ENCODE measurements around the gene SLC24A3.

SLC24A3 gene

DNA sequence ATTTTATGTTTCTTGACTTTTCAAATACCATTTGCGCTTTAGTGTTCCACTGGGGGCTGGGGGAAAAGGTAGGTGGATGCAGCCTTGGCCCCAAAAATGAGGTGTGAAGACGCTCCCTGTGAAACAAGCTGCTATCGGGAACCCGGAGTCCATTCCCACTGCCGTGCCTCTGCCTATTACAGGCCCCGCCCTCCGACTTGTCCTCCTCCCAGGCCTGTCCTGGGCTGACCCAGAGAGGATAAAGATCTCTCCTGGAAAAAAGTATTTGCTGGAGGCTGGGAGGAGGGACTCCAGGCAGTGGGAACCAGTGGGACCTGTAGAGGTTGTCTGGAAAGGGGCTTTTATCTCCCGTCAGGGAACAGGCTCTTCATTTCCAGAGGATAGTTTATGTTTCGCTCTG, 215.0 kb downstream of the SLC24A3 start:
- DNase-seq (ENCODE audit: low spot score) = no peak

DNA sequence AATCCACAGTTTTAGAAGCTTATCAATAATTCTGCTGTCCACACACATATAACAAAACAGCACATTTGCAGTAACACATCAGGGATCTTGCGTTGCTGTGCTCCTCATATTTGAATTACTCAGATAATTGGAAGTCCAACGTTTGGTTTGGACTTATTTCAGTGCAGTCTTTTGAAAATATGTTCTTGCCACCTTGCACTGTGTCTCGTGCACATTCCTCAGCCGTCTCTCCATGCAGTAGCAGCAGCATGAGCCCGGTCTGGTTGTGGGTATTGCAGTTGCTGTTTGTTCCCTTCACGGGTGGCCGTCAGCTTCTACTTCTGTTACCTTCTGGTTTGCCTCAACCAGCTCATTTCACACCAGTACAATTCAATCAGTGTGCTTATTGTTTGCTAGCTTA, 215.5 kb downstream of the SLC24A3 start:
- no peak for DNase-seq (ENCODE audit: low spot score)

DNA sequence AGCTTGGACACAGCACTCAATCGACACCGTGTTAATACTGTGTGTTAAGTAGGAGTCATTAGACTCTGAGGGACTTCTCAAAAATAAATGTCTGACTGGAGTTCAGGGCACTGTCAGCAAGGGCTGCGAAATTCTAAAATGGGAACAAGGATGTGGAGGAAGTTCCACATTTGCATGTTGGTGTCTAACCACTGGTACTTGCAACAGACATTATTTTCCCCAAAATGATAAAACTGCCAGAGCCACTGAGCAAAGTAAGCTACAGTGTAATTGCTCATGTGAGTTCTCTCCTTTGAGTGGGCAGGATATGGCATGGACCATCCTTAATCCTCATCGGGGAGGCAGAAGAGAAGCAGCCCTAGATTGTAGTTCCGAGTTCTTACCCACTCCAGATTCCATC, 215.9 kb downstream of the SLC24A3 start:
- DNase-seq (ENCODE audit: low spot score) = no peak

DNA sequence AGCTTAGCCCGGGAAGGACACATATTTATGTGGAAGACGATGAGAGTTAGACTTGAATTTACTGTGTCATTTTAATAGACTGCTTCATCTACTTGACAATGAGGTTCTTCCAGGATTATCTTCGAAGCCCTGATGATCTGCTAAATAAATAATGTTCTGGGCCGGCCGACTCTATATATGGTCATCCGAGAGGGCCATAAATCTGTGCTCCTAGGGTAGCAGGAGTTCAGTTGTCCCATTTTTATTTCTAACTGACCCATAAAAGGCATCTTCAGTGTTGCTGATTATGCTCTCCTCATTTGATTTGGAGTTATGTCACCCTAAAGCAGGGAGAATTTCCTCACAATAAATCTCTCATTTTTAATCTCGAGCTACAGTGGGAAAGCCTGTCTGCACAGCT, 217.1 kb downstream of the SLC24A3 start:
- no peak for DNase-seq (ENCODE audit: low spot score)

DNA sequence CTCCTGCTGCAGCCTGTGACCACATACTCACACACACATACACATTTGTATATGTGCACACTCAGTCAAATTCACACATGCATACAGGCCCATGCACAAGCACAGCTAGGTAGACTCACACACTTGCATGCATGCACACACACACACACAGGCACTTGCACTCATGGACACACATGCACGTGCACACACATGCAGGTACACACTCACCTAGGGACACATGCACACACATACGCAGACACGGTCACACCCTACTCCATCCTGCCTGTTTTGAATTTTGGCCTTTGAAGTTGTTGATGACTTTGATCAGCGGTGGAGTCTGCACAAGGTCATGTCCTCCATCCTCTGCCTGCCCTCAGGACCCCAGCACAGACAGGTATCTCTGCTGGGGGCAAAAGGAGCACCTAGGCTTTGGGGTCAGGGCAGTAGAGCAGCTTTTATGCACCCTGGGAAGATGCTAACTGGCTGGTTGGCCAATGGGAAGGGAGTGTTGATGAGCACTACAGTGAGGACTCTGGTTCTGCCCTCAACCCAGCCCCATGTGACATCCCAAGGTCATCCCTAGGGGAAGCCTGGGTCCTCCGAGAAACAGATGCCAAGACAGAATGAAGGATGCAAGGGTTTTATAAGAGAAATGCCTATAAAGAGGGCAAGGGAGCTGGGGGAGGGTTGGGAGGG, 218.3 kb downstream of the SLC24A3 start:
- DNase-seq (ENCODE audit: low spot score) = no peak

DNA sequence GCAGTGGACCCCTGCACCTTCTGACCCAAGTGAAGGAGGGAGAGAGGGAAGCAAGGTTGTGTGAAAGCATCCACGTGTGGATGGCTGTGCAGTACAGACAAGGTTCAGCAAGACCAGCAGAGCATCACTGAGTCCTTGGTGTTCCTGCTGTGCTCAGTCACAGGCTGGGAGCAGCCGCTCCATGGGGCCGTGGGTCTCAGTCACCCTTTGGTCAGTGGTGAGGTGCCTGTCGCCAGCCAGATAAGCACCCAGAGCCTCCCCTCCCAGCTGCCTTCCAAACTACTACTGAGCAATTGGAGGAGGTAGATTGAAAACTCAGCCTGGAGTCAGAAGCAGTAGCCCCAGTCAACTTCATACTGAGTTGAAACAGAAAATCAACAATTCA, 218.9 kb downstream of the SLC24A3 start:
- no peak for DNase-seq (ENCODE audit: low spot score)

DNA sequence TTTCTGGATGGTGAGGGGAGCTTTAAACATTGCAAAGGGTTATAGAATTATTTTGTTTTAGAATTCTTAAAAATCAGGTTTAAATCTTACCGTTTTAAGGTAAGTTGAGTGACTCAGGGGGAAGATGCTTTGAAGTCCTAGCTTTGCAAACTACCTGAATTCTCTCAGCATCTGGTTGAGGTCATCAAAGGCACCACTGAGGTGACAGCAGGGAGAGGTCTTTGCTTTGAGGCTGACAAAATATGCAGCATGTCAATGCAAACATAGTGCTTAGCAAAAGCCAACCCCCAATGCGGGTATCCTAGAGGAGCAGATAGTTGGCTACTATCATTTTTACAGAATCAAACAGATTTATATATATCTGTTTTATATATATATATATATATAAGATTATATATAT, 219.5 kb downstream of the SLC24A3 start:
- DNase-seq (ENCODE audit: low spot score) = no peak

DNA sequence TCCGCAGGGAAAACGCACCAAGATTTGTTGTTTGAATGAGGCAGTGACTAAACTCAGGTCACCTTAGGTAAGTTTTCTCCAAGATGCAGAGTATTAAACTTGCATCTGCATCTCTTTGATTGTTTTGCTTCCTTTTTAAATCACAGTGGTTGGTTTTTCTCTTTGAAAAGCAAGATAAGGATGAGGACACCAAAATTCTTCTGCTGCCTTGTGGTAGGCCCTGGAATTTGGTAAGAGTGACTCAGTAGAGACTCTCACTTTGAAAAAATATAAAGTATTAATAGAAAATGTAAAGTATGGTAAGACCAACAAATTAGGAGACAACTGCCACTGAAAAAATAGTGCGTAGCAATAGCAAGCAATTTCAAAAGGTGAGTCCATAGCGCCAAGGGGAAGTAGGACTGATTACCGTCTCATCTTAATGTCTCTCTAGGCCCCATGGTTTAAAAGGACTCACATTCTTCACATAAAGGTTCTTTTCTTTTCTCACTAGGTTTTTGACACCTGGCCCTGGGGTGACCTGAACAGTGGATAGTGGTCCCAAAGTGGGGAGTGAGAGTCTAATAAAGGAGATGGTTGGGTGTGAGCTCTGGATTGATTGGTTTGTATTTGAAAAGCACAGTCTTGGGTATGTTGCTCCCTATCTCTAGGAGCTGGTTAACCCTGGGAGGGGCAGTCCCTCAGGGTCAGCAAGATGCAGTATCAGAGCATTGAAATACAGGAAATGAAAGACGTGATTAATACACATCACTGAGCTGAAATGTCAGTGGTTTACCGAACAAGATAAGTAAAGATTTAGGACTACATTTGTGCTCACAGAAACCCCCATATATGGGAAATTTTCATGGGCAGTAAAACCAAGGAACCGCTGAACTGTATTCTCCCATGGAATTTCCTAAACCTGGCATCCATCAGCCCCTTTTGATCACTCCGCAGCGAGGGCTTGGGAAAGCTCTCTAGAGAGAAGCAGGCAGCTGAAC, 221.2 kb downstream of the SLC24A3 start:
- peak; percentile 41 for DNase-seq (ENCODE audit: low spot score)

DNA sequence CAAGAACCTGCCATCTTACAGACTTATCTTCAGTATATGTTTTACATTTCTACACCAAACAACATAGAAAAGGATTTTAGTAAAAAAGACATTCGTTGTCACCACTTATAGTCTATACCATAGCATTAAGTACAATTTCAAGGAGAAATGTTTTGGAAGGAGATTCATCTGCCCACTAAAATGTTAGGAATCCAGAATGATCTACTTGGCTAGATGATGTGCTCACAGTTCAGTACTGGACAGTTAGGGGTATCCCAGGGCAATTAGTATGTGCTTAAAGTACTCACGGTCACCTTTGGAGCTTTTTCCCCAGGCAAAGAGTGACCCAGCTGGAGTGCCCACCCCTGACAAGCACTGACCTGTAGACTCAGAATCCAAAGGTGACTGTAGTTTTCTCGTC, 222.9 kb downstream of the SLC24A3 start:
- DNase-seq (ENCODE audit: low spot score) = no peak

DNA sequence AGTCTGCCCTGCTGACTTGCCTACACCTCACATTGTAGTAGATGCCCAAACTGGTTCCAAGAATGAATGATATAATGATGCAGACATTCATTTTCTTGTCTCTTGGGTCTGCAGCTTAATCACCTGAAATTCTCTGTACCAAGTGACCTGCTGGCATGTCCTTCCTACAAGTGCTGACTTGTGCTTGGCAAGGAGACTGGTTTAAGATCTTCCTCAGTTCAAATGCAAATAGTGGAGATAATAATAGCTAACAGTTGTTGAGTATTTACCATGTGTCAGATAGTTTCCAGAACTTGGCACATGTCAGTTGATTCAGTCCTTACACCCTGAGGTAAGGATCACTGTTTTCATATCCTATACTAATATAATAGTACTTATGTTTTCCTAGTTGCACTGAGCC, 223.4 kb downstream of the SLC24A3 start:
- no peak for DNase-seq (ENCODE audit: low spot score)

DNA sequence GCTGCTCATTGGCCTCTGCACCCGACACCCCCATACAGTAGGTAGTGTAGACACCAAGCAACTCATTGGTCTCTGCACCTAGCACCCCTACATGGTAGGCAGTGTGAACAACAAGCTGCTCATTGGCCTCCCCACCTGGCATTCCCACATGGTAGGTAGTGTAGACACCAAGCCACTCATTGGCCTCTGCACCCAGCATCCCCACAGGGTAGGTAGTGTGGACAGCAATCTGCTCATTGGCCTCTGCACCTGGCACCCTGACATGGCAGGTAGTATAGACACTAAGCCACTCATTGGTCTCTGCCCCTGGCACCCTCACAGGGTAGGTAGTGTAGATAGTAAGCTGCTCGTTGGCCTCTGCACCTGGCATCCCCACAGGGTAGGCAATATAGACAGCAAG, 226.0 kb downstream of the SLC24A3 start:
- DNase-seq (ENCODE audit: low spot score) = no peak

DNA sequence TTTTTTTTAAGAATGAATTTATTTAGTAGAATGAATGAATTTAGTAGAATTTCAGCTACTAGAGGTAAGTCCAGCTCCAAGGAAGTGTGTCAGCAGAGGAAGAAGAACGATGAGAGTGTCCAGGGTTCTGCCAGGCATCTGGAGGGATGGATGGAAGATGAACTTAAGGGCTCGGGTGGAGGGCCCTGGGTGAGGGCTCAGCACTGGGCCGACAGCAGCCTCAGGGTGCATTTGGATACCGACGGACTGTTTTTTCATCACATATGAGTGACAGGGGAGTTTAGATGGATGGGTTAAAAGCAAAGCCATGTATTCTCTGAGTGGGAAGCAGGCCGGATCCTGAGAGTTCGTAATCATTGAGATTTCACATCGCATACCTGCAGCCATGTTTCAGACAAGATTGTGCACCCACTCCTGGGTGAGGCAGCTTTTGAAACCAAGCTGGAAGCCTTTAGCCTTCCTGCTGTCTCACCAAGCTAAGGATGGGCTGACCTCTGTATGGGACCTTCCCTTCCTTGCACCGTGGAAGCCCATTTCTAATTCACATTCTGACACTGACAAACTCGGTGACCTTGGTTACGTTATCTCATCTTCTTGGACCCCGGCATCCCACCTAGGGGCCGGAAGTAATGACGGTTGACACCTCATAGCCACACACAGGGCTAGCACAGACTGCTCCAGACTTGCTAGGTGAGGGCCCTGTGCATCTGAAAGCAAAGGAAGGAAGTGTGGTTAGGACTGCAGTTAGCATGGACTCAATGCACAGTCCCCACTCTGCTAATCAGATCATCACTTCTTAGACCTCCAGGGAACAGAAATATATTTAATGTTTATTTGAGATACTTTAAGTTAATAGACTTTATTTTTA, 228.5 kb downstream of the SLC24A3 start:
- DNase-seq (ENCODE audit: low spot score) = no peak

DNA sequence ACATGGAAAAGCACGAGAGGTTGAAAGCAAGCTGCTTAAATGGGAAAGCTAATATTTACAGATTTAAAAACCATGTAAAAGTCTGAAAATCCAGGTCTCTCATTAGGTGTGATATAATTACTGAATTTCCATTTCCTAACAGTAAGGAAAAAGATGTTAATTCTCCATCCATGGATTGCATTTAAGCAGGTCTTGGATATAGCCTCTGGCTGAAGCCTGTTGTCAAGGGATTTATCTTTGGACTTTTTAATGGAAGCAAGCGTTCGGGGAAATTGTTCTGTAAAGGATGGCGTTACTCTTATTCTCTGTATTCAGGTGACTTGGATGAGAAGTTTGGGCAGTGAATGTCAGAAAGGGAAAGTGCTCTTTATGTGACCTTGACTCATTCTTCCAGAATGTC, 233.8 kb downstream of the SLC24A3 start:
- no peak for DNase-seq (ENCODE audit: low spot score)

DNA sequence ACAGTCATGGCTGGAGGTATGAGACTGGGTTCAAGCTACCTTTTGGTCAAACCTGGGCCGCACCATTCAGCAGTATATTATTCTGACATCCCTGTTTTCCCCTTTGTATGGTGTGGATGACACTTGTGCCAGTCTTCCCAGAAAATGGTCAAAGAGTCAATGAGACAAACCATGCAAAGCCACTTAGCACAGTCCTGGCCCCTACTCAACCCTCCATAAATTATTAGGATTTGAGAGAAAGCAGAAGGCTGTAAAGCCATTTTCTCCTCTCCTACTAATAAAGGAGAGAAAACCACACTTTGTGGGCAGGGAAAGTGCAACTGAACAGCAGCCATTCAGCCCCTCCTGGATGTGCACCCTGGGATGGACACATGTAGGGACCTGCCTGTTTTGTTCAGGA, 236.2 kb downstream of the SLC24A3 start:
- no peak for DNase-seq (ENCODE audit: low spot score)

DNA sequence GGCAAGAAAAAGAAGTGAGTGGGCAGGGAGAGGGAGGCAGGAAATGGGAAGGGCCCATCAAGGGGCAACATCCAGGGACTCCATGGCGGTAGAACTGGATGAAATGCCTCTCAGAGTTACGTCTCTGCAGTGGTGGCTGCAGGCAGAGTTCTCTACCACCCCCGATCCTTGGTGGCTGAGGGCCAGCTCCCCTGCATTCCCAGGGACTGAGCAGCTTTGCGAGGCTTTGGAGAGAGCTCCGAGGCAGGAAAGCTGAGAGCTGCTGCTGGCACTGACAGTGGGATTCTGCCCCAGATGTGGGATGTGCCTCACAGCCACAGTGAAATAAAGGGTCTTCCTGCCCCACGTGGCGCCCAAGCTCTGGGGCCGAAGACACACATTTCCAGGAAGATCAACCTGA, 236.6 kb downstream of the SLC24A3 start:
- DNase-seq (ENCODE audit: low spot score) = no peak

DNA sequence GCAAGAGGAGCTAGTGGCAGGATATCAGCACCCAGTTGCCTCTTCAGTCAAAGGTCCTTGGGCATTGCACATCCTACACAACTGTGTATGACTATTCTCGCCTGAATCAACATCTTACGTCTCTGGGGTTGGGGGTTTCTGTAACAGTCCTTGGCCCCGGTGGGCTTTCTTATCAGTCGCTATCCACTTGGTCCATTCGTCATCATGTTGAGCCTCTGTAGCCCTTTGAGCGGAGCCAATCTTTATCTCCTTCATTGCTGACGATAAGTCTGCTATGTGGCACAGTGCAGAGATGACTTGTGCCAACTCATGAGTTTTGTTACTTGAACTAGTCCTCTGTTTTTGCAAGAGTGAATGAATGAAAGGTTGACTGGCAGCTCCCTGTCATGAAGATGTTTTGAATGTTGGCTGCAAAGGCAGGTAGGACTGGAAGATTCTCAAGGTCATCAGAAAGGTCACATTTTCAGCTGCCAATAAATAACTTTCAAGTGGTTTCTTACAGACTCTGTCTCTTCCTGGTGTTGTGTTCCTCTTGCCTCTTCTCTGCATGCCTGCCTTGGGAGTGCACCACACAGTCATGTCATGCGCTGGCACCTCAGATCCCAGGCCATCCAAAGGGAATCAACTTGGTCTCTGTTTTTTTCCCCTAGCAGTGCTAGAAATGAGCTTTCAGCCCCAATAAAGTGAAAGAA, 238.9 kb downstream of the SLC24A3 start:
- DNase-seq (ENCODE audit: low spot score) = no peak

DNA sequence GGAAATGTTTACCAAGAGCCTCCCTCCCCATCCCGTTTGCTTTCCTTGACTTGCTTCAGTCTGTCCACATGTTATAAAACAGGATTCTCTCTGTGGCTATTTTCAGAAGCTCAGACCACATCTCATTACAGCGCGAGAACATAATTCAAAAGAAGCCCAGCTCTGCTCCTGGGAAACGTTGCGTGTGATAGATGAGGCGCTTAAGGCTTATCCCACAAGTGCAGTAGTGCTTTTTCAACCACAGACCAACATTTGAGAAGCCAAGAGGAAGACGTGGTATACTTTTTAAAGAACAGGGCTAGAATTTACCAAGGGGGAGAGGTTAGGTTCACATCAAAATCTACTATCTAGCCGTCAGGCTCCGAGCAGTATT, 239.5 kb downstream of the SLC24A3 start:
- peak; percentile 26 for DNase-seq (ENCODE audit: low spot score)

DNA sequence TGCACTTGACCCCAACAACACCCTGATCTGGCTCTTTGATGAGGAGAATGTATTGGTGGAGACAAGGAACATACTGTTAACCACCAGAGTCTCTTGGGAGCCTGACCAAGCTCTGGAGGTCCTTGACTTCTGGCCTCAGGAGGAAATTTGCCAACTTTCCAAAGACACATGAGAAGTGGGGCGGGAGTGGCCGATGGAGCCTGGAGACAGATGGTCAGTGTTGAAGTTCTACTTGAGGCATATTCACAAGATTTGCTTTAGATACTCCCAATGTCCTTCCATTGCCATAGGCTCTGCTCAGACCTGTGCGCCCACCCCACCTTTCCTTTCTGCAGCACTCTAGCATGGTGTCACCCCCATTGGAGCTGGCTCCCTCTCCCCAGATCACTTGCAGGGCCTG, 241.0 kb downstream of the SLC24A3 start:
- no peak for DNase-seq (ENCODE audit: low spot score)

DNA sequence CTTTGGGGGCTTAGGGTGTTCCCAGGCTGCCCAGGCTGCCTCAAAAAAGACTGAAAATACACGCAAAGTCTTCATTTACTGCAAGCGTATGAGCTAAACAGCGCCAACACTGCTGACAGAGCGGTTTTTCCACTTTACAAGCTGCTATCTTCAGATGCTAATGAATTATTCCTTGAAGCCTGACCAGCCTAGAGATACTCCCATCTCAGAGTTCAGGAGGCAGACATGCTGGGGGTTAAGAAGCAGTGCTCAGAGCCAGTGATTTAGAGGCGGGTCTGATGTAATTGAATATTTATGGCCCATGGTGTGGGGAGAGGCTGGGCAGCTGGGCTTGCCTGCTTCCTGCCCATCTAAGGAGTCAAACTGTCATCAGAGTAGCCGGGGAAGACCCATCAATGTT, 241.4 kb downstream of the SLC24A3 start:
- no peak for DNase-seq (ENCODE audit: low spot score)

DNA sequence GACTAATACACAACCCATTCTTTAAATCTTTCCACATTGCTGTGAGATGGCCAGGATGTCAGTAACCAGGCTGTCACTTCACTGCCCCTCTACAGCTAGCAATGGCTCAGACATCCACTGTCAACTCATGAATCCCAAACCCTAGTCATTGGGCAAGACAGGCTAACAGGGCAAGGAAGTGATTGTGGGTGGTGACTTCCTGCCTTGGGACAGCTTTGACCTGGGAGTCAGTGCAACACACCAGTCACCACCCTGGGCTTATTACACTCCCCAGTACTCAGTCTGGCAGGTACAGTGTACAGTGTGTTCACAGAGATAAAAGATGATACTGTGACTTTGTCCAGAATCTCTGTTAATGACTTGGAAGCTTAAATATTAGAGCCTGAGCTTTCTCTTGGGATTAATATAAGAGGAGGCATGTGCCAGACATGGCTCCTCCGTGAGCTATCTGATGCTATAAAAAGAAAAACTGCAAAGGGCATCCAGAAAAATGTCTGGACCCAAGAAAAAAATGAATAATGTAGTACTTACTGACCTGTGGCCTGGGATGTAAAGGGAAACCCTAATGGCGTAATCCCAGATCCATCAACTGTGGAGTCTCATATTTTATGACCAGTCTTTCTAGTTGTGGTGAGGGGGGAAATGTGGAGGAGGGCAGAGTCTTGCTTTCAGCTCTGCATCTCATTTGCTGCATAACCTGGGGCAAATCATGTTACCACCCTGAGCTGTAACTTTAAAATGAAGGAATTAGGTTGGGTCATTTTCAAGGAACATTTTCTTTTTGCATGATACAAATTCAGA, 244.4 kb downstream of the SLC24A3 start:
- no peak for DNase-seq (ENCODE audit: low spot score)

DNA sequence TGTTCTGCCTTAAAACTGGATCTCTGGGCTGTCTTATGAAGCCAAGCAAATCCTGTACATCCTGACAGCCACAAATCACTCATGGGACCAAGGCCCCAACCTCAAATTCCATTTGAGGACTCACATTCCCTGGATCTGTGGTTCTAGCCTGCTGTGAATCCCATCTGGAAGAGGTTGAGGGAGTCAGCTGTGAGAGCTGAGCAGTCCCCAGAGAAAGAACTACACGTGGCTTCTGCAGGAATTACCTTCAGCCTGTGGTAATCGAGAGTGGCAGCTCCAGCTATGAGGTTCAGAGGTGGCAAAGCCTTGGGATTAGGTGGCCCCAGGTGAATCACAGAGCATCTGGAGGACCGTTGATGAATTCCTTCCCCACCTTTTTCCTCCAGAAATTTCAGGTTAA, 245.2 kb downstream of the SLC24A3 start:
- DNase-seq (ENCODE audit: low spot score) = peak; percentile 22
